Measurements from ENCODE around the gene CHSY3.

CHSY3 gene

GRCh38 chr5:129978270-129978669 lies 74.0 kb downstream of the CHSY3 start:
- H3K4me1 ChIP-seq (ENCODE audit: insufficient read depth, poor library complexity, severe bottlenecking): no peaks in the 10 kb centered on the region
- no peaks in the 10 kb centered on the region for H3K27me3 ChIP-seq (ENCODE audit: insufficient read depth, poor library complexity, severe bottlenecking)
- no peak for DNase-seq (ENCODE audit: low spot score)
- H3K4me3 ChIP-seq (ENCODE audit: severe bottlenecking): no peak overlapping the region
- no peaks in the 10 kb centered on the region for H3K36me3 ChIP-seq (ENCODE audit: low read depth)
- ATAC-seq (ENCODE audit: low read depth): no peak
- TF ChIP-seq, protein P1, sequence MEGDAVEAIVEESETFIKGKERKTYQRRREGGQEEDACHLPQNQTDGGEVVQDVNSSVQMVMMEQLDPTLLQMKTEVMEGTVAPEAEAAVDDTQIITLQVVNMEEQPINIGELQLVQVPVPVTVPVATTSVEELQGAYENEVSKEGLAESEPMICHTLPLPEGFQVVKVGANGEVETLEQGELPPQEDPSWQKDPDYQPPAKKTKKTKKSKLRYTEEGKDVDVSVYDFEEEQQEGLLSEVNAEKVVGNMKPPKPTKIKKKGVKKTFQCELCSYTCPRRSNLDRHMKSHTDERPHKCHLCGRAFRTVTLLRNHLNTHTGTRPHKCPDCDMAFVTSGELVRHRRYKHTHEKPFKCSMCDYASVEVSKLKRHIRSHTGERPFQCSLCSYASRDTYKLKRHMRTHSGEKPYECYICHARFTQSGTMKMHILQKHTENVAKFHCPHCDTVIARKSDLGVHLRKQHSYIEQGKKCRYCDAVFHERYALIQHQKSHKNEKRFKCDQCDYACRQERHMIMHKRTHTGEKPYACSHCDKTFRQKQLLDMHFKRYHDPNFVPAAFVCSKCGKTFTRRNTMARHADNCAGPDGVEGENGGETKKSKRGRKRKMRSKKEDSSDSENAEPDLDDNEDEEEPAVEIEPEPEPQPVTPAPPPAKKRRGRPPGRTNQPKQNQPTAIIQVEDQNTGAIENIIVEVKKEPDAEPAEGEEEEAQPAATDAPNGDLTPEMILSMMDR (IDR thresholded peaks at IDR 0.05; ENCODE audit: poor library complexity, severe bottlenecking): no peak
- no peak overlapping the region for H3K27ac ChIP-seq (ENCODE audit: poor library complexity, severe bottlenecking)
- H3K9me3 ChIP-seq (ENCODE audit: severe bottlenecking): no peaks in the 10 kb centered on the region

- Histone ChIP-seq H3K4me3 (ENCODE audit: severe bottlenecking) (no peak overlapping the region), H3K4me1 (ENCODE audit: insufficient read depth, poor library complexity, severe bottlenecking) (no peaks in the 10 kb centered on the region), H3K9me3 (ENCODE audit: severe bottlenecking) (peaks cover 4% of the 10 kb centered on the region), H3K36me3 (ENCODE audit: low read depth) (no peaks in the 10 kb centered on the region), H3K27me3 (ENCODE audit: insufficient read depth, poor library complexity, severe bottlenecking) (no peaks in the 10 kb centered on the region), H3K27ac (ENCODE audit: poor library complexity, severe bottlenecking) (no peak overlapping the region)
- TF ChIP-seq, protein P1 (IDR thresholded peaks at IDR 0.05; ENCODE audit: poor library complexity, severe bottlenecking): no peak
- ATAC-seq (ENCODE audit: low read depth) (no peak), DNase-seq (ENCODE audit: low spot score) (no peak)
These were observed 84.2 kb downstream of the CHSY3 start for GRCh38 chr5:129988453-129988852.

DNA sequence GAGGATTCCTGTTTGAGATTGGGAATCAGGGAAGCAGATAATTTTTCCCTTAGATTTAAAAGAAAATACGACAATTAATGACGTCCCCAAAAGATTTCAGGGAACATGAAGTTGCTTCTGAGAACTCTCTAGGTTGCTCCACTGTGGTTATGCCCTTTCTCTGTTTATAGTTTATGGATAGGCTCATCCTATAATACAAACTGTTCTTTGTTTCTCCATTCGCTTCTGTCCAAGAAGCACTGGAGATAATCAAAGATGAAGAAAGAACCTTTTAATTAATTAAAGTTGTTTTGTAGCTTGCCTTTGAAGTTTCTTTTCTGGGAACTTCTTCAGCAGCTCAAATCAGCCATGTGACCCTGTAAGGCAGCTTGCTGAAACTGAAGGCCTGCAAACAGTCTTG lies 87.5 kb downstream of the CHSY3 start:
- ATAC-seq (ENCODE audit: low read depth): no peak
- H3K27ac ChIP-seq (ENCODE audit: poor library complexity, severe bottlenecking): no peak overlapping the region

GRCh38 chr5:129996896-129997295 lies 92.6 kb downstream of the CHSY3 start:
- ATAC-seq (ENCODE audit: low read depth): no peak
- TF ChIP-seq, protein P1 (IDR thresholded peaks at IDR 0.05; ENCODE audit: poor library complexity, severe bottlenecking): no peak

More for the DNA sequence above, 87.5 kb downstream of the CHSY3 start:
- Histone ChIP-seq H3K4me1 (ENCODE audit: insufficient read depth, poor library complexity, severe bottlenecking) (no peaks in the 10 kb centered on the region), H3K9me3 (ENCODE audit: severe bottlenecking) (no peaks in the 10 kb centered on the region), H3K36me3 (ENCODE audit: low read depth) (no peaks in the 10 kb centered on the region), H3K4me3 (ENCODE audit: severe bottlenecking) (no peak overlapping the region), H3K27me3 (ENCODE audit: insufficient read depth, poor library complexity, severe bottlenecking) (no peaks in the 10 kb centered on the region)
- DNase-seq (ENCODE audit: low spot score): no peak
- TF ChIP-seq, protein P1 (IDR thresholded peaks at IDR 0.05; ENCODE audit: poor library complexity, severe bottlenecking): no peak

GRCh38 chr5:130000460-130000859 lies 96.2 kb downstream of the CHSY3 start:
- Histone ChIP-seq H3K27ac (ENCODE audit: poor library complexity, severe bottlenecking) (no peak overlapping the region), H3K4me3 (ENCODE audit: severe bottlenecking) (no peak overlapping the region), H3K4me1 (ENCODE audit: insufficient read depth, poor library complexity, severe bottlenecking) (no peaks in the 10 kb centered on the region), H3K27me3 (ENCODE audit: insufficient read depth, poor library complexity, severe bottlenecking) (no peaks in the 10 kb centered on the region), H3K36me3 (ENCODE audit: low read depth) (no peaks in the 10 kb centered on the region), H3K9me3 (ENCODE audit: severe bottlenecking) (no peaks in the 10 kb centered on the region)
- TF ChIP-seq, protein P1 (IDR thresholded peaks at IDR 0.05; ENCODE audit: poor library complexity, severe bottlenecking): no peak
- ATAC-seq (ENCODE audit: low read depth) (no peak), DNase-seq (ENCODE audit: low spot score) (no peak)

More at GRCh38 chr5:129996896-129997295, 92.6 kb downstream of the CHSY3 start:
- Histone ChIP-seq H3K27ac (ENCODE audit: poor library complexity, severe bottlenecking) (no peak overlapping the region), H3K4me3 (ENCODE audit: severe bottlenecking) (no peak overlapping the region), H3K36me3 (ENCODE audit: low read depth) (no peaks in the 10 kb centered on the region), H3K9me3 (ENCODE audit: severe bottlenecking) (no peaks in the 10 kb centered on the region), H3K4me1 (ENCODE audit: insufficient read depth, poor library complexity, severe bottlenecking) (no peaks in the 10 kb centered on the region), H3K27me3 (ENCODE audit: insufficient read depth, poor library complexity, severe bottlenecking) (no peaks in the 10 kb centered on the region)
- DNase-seq (ENCODE audit: low spot score): no peak

Data from RWPE2 (cell line).